Colonic mucosa (tissue), 4 donors: ENCODE results near the gene TRIM44. TPM values are rescaled to one million over a fixed set of nuclear protein-coding genes. Genes with fewer than 3 reads are reported as not detected.
"Not testable (repeated sequence)": the region's sequence is repeated elsewhere in the genome, so short reads cannot be mapped to it uniquely, and the experiment has no call there.

Experiments
- DNase-seq: peaks from one replicate; pipeline ENCODE4 v3.0.0-alpha.2; 2020
- H3K27ac ChIP-seq: fragments of 200-600 bp; one replicate; pipeline ENCODE4 v1.8.0; 2021
- H3K27me3 ChIP-seq: fragments of 200-600 bp; one replicate; pipeline ENCODE4 v1.8.0; 2021
- H3K36me3 ChIP-seq: fragments of 200-600 bp; one replicate; pipeline ENCODE4 v1.8.0; 2021
- H3K4me1 ChIP-seq: fragments of 200-600 bp; one replicate; pipeline ENCODE4 v1.8.0; 2021; ENCODE audit warnings: mild to moderate bottlenecking
- H3K4me3 ChIP-seq: fragments of 200-600 bp; one replicate; pipeline ENCODE4 v1.8.0; 2021
- H3K9ac ChIP-seq, 2 donors: one replicate each; pipeline ENCODE4 v1.7.0; 2013; ENCODE audit warnings: control low read depth in 2 of 2, low read depth in 2 of 2, low read length in 2 of 2
- H3K9me3 ChIP-seq: fragments of 200-600 bp; one replicate; pipeline ENCODE4 v1.8.0; 2021
- intact Hi-C: fragments of 100-400 bp; cut with DNase I; formaldehyde crosslinking; loops from one replicate; pipeline ENCODE4 v1.14.1; 2022
- total RNA-seq, 2 donors: library from RNA; stranded (reverse); fragmentation: NEBNext Ultra II Directional in 1 of 2; extraction: Animal tissue kit (Norgen Biotek cat#: 25700) in 1 of 2; gene quantifications; one replicate each; pipeline ENCODE4 v1.2.1, GENCODE V29; 2021
- TF ChIP-seq, protein P1 (sequence below): fragments of 200-600 bp; IDR thresholded peaks from one replicate; pipeline ENCODE4 v1.8.0; 2022; ENCODE audit warnings: antibody characterized with exemption, mild to moderate bottlenecking
- donor health status: healthy.
- donor health status: DM: no; HTN: no; CAD: no.
- donor health status: DM: no; HTN: no; CAD: no.

Gene TRIM44
- total RNA-seq, 2 donors from 2014 or later: 38.8 to 47.0 TPM

- TF ChIP-seq, protein P1, sequence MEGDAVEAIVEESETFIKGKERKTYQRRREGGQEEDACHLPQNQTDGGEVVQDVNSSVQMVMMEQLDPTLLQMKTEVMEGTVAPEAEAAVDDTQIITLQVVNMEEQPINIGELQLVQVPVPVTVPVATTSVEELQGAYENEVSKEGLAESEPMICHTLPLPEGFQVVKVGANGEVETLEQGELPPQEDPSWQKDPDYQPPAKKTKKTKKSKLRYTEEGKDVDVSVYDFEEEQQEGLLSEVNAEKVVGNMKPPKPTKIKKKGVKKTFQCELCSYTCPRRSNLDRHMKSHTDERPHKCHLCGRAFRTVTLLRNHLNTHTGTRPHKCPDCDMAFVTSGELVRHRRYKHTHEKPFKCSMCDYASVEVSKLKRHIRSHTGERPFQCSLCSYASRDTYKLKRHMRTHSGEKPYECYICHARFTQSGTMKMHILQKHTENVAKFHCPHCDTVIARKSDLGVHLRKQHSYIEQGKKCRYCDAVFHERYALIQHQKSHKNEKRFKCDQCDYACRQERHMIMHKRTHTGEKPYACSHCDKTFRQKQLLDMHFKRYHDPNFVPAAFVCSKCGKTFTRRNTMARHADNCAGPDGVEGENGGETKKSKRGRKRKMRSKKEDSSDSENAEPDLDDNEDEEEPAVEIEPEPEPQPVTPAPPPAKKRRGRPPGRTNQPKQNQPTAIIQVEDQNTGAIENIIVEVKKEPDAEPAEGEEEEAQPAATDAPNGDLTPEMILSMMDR: no peak
- intact Hi-C loops: no loop called here
- H3K4me3 ChIP-seq: no peak overlapping the region
- no peaks in the 10 kb centered on the region for H3K4me1 ChIP-seq
- DNase-seq: no peak
- H3K27ac ChIP-seq: no peak overlapping the region
- H3K36me3 ChIP-seq: no peaks in the 10 kb centered on the region
- no peaks in the 10 kb centered on the region for H3K9me3 ChIP-seq
- no peak overlapping the region for H3K9ac ChIP-seq
- H3K27me3 ChIP-seq: no peaks in the 10 kb centered on the region
Measured at GRCh38 chr11:35771722-35772121, 109.1 kb downstream of the TRIM44 start.

GRCh38 chr11:35777241-35777640 lies 114.7 kb downstream of the TRIM44 start:
- H3K4me3 ChIP-seq, H3K36me3 ChIP-seq, H3K9ac ChIP-seq, DNase-seq, H3K27ac ChIP-seq, H3K9me3 ChIP-seq, H3K4me1 ChIP-seq, intact Hi-C loops, H3K27me3 ChIP-seq: not testable (repeated sequence)

GRCh38 chr11:35778943-35779342 lies 116.4 kb downstream of the TRIM44 start:
- H3K4me1 ChIP-seq: not testable (repeated sequence)

GRCh38 chr11:35779409-35779808 lies 116.8 kb downstream of the TRIM44 start:
- H3K36me3 ChIP-seq: no peaks in the 10 kb centered on the region
- intact Hi-C loops: no loop called here
- no peaks in the 10 kb centered on the region for H3K9me3 ChIP-seq
- no peak for DNase-seq
- no peak overlapping the region for H3K9ac ChIP-seq
- no peak overlapping the region for H3K27ac ChIP-seq
- no peaks in the 10 kb centered on the region for H3K4me1 ChIP-seq
- no peaks in the 10 kb centered on the region for H3K27me3 ChIP-seq
- no peak overlapping the region for H3K4me3 ChIP-seq
- TF ChIP-seq, protein P1: no peak

More at GRCh38 chr11:35778943-35779342, 116.4 kb downstream of the TRIM44 start:
- H3K9ac ChIP-seq, DNase-seq, H3K4me3 ChIP-seq, intact Hi-C loops, H3K36me3 ChIP-seq, H3K9me3 ChIP-seq, H3K27me3 ChIP-seq, H3K27ac ChIP-seq: not testable (repeated sequence)

DNA sequence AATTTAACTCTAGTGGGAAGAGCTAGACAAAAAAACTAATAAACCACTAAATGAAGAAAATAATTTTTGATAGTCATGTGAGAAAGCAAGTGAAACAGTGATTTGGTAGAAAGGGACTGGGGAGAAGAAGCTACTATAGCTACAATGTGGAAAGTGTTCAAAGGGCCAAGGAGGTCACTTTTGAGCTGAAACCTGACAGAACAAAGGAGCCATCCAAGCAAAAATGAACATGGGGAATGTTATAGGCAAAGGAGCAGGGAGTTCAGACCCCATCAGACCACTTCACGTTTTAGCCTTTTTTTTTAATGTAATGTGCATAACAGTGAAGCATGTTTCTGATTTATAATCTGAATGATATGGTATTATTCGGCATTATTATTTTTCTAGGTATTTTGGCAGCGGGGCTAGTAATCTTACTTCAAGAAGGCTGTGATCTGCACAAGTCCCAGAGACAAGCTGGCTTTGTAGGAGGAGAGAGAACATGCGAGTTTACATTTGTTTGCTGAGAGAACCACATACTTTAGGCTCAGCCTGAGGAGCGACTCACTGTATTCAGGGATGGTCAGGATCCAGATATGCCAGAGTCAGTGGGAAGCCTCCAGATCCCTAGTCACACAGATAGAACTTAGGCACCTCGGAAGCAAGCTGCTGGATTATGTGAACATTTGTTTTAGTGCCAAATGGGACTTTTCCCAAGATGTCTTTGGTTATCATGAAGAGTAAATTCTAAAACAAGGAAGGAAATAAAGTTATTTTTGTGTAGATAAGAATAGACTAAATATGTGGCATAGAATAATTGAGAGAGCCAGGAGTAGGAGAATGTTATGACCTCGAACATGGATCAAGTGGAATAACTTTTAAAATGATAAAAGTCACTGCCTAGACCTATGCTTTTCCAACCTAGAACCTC lies 118.6 kb downstream of the TRIM44 start:
- H3K36me3 ChIP-seq: no peaks in the 10 kb centered on the region
- H3K9me3 ChIP-seq: no peaks in the 10 kb centered on the region
- H3K27ac ChIP-seq: no peak overlapping the region
- DNase-seq: no peak
- TF ChIP-seq, protein P1: no peak
- no peaks in the 10 kb centered on the region for H3K4me1 ChIP-seq
- H3K27me3 ChIP-seq: no peaks in the 10 kb centered on the region
- H3K4me3 ChIP-seq: no peak overlapping the region
- intact Hi-C loops: no loop called here
- no peak overlapping the region for H3K9ac ChIP-seq

DNA sequence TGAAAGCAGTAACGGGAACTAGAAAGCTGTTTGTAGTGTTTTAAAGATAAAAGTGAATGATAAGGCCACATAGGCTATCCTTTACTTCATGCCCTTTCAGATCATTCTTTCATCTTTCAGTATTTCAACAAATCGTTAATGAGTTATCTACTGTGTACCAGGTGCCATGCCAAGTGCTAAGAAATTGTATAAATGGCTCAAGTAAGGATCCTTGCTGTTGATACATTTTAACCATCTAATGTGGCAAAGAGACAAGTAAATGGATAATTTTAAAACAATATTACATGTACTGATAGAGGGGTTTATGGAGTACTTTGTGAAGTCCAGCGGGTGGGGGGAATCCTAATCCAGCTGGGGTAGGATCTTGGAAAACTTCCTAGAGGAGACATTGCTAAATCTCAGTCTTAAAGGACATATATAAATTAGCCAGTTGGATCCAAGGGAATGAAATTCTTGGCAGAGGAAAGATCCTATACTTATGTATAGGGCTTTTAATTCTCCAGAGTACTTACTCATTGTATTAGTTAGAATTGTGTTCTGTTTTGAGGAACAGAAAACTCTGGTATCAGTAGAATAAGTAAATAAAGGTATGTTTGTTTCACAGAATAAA lies 119.4 kb downstream of the TRIM44 start:
- no peak overlapping the region for H3K4me3 ChIP-seq
- H3K9me3 ChIP-seq: no peaks in the 10 kb centered on the region
- TF ChIP-seq, protein P1: no peak
- no peak overlapping the region for H3K9ac ChIP-seq
- H3K36me3 ChIP-seq: no peaks in the 10 kb centered on the region
- no peak for DNase-seq
- intact Hi-C loops: no loop called here
- H3K27me3 ChIP-seq: no peaks in the 10 kb centered on the region
- H3K4me1 ChIP-seq: no peaks in the 10 kb centered on the region
- no peak overlapping the region for H3K27ac ChIP-seq
